GM19099 (cell line): ENCODE measurements around the gene KAT6B.

Source experiments
- POLR2A ChIP-seq: IDR thresholded peaks from 3 replicates; pipeline ENCODE4 v1.6.1; 2011; ENCODE audit warnings: low read depth; ENCODE audit not compliant: insufficient read length; ENCODE audit errors: extremely low read depth

The KAT6B gene

DNA sequence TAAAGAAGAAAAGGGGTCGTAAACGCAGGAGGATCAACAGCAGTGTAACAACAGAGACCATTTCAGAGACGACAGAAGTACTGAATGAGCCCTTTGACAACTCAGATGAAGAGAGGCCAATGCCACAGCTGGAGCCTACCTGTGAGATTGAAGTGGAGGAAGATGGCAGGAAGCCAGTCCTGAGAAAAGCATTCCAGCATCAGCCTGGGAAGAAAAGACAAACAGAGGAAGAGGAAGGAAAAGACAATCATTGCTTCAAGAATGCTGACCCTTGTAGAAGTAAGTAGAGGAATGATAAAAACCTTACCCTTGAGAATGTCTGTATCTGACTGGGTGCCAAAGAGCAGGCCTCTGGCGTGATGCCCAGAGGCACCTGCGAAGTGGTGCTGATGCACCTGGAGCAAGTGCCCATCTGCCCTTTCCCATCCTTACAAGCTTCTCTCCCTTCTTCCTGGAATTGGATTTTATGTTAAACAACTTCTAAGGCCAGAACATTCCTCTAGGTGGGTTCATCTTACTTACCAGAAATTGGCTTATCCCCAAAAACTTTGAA lies 198.6 kb downstream of the KAT6B start:
- TF ChIP-seq POLR2A = no peak

DNA sequence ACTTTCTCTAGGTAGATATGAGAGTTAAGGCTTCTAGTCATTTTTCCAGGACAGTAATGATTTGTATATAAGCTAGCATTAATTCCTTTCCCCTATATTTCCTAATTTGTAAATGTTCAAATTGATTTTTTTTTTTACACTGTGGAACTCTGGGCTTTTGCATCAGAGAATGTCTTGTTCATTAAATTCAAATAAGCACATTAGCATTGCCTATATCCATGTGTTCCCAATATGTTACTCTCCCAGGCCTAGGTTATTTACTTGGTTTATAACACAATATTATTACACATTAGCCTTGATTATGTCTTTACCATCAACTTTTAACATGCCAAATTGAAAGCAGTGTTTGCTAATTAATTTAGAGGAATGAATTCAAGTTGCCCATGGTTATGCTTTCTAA lies 201.6 kb downstream of the KAT6B start:
- TF ChIP-seq POLR2A = no peak

DNA sequence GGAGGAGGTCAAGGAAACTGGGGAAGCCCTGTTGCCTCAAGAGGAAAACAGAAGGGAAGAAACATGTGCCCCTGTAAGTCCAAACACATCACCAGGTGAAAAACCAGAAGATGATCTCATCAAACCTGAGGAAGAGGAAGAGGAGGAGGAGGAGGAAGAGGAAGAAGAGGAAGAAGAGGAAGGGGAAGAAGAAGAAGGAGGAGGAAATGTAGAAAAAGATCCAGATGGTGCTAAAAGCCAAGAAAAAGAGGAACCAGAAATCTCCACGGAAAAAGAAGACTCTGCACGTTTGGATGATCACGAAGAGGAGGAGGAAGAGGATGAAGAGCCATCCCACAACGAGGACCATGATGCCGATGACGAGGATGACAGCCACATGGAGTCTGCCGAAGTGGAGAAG lies 202.3 kb downstream of the KAT6B start:
- no peak for TF ChIP-seq POLR2A

GRCh38 chr10:75029420-75029819 lies 203.0 kb downstream of the KAT6B start:
- TF ChIP-seq POLR2A = no peak

GRCh38 chr10:75029857-75030256 lies 203.5 kb downstream of the KAT6B start:
- no peak for TF ChIP-seq POLR2A

DNA sequence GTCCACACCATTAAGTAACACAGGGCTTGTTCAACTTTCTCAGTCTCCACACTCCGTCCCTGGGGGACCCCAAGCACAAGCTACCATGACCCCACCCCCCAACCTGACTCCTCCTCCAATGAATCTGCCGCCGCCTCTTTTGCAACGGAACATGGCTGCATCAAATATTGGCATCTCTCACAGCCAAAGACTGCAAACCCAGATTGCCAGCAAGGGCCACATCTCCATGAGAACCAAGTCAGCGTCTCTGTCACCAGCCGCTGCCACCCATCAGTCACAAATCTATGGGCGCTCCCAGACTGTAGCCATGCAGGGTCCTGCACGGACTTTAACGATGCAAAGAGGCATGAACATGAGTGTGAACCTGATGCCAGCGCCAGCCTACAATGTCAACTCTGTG lies 204.0 kb downstream of the KAT6B start:
- no peak for TF ChIP-seq POLR2A

DNA sequence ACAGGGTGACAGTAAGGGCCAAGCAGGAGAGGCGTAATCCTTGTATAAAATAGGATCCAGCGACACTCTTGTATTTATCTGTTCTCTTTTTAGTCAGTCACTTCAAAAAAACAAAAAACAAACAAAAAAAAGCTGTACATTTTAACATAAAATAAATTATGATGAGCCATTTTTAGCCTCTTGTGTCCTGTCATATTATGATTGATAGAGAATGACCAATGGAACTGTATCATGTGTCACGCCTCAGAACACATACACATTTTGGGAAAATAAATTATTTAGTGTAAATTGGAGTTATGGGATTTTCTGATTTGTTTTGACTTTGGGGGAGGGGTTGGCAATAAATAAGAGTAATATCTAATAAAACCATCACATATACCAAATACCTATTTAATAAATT lies 205.7 kb downstream of the KAT6B start:
- TF ChIP-seq POLR2A = no peak

- no peak for TF ChIP-seq POLR2A
Observed at GRCh38 chr10:75032813-75033212, 206.4 kb downstream of the KAT6B start.

DNA sequence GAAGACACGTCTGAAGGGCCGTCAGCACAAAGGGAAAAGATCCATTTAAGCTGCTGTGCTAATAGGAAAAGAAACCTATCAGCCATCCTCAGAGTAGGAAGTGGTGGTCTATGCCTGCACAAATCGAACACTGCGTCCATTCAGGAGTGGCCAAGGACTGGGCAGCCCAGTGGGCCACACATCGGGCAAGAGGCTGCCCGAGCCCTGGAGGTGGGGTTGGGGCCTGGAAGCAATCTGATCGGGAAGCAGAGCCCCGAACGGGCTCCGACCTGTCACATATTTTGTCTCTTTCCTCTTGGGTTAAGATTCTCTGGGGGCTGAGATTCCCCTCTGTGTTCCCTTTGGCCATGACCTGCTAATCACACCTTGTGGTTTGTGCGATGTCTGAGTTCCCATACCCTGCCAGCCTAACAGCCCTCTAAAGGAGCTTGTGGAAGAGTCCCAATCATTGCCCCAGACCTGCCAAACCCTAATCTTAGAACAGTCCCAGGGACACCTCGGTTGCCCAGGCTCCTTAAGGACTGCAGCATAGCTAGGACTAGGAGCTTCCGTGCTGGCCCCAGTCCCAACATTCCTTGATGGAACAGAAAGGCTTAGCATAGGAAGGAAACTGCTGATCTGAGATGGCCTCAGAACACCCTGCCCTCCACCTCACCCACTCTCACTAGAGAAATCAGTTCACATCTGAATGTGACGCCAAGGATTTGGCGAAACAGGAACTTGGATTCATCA lies 207.2 kb downstream of the KAT6B start:
- TF ChIP-seq POLR2A = no peak

GRCh38 chr10:75034131-75034512 lies 207.7 kb downstream of the KAT6B start:
- TF ChIP-seq POLR2A = no peak

DNA sequence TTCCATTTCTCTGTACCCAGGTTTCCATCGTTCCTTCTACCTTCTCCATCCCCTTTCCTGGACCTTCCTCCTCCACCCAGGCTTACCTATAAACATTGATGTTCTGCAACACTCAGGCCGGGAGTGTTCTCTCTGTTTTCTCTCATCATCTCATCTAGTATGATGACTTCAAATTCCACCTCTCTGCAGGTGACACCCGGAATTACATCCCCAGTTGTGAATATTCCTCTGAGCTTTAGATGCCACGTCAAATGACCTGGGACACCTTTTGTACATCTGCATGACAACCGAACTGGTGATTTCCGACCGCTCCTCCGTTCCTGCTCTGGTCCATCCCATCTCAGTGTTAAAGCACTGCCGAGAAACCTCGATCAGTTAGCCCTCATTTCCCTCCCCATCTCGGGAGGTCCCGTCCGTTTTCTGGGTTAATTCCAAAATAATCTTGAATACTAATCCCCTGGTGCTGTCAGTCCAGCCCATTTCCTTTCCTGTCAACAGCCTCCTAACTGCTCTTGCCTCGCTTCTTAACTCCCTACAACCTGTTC lies 208.4 kb downstream of the KAT6B start:
- no peak for TF ChIP-seq POLR2A

DNA sequence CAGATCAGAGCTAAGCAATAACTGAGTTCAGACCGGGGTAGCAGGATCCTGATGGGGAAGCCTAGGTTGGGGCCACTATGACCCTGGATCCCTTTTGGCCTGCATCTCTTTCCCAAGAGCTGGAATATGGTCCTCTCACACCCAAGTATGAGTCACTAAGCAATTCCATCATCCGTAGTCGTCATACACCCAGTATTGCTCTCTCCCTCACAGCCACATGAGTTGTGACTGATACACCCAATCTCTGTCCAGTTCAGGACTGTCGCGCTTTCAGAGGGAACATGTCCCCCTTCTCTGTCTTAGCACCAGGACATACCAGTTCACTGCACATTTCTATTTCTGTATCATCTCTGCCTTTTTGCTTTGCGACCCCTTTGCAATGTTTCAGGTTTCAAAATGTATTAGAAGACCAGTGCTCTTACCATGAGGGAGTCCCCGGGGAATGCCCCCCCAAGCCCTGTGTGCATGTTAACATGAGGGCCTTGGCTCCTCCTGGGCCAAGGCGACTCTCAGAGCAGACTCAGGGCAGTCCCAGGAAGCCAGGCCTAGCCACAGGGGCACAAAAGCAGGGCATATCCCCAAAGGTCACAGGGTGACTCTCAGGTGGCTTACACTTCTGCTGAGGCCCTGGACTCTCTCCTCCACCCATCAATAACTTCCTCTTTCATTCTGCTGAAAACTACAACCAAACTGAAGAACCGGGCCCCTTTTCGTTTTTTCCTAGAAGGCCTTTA lies 209.7 kb downstream of the KAT6B start:
- TF ChIP-seq POLR2A = no peak

DNA sequence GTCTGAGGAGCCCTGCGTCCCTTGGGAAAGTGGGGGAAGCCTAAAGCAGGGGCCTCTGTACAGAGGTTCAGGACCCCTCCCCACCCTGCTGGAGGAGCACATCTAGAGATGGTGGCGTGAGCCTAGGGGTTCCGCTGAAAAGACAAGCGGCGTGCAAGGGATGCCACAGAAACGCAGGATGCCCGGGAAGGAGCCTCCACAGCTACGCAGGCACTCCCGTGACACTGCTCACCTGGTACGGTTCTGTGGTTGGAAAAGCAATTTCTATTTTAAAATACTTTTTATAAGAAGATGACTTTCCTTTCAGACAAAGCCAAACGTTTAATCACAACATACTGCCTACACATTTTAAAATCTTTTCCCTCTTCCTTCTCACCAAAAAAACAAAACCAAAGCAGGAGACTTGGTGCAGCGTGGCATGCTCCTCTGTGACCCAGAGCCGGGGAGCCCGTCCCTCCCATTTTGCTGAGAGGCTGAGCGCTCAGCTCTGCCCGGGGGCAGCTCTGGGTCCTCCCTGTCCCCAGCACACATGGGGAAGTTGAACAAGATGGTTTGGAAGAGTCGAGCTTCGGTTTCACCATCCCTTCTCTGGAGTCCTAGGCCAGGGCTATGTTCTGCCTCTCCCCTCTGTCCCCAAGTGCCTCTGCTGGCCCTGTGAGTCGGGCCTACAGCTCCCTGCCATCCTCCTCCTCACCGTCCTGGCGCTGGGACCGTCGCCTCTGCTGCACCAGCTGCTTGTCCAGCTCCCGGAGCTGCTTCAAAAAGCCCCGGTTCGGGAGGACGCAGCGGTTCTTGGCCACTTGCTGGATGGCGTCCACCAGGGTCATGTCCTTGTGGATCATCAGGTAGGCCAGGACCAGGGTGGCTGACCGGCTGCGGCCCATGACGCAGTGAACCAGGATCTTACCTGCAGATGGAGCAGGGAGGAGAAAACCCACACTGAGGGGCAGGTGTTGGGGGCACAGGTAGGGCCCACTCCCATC lies 211.1 kb downstream of the KAT6B start:
- no peak for TF ChIP-seq POLR2A

GRCh38 chr10:75038335-75038734 lies 211.9 kb downstream of the KAT6B start:
- no peak for TF ChIP-seq POLR2A

DNA sequence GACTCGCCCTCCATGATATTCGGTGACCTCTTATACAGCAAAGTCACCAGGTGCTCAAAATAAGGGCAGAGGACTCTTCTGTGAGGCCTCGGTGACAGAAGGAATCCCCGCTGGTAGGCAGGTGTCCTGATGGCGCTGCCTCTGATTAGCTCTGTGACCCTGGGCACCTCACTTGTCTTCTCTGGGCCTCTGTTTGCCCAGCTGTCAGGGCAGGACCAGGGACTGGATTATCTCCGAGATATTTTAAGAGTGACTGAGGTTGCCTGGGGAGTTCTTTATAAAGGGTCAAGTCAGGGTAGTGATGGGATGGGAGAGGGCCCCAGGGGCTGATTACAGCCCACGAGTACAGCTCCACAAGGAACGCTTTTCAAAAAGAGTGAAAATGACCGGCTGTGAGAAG lies 214.2 kb downstream of the KAT6B start:
- TF ChIP-seq POLR2A = no peak
